Calu3 (cell line): ENCODE measurements around the gene TMTC4. TPM values are rescaled to one million over a fixed set of nuclear protein-coding genes. Genes with fewer than 3 reads are reported as not detected.

Experiments used
- BruUV-seq: library from RNA; stranded (reverse); fragments of 400-500 nt; replicated peaks from 2 replicates; lab custom pipeline; 2021; lab: Mats Ljungman, UMichigan
- CTCF ChIA-PET: fragments of 300-600 bp; sonication (Branson Sonifier 250); formaldehyde crosslinking; loops from one replicate; lab custom pipeline; 2022; ENCODE audit warnings: antibody characterized with exemption; lab: Charles Lee
- DNase-seq: peaks from one replicate; pipeline ENCODE4 v3.0.0; 2022
- H3K27ac Mint-ChIP-seq: one replicate; pipeline ENCODE4 v1.8.0; 2022; ENCODE audit warnings: mixed read lengths; ENCODE audit not compliant: unreplicated experiment
- H3K27me3 Mint-ChIP-seq: one replicate; pipeline ENCODE4 v1.8.0; 2022; ENCODE audit warnings: mixed read lengths; ENCODE audit not compliant: unreplicated experiment
- H3K36me3 Mint-ChIP-seq: one replicate; pipeline ENCODE4 v1.8.0; 2022; ENCODE audit warnings: mild to moderate bottlenecking, moderate library complexity, mixed read lengths; ENCODE audit not compliant: insufficient read depth, unreplicated experiment
- H3K4me1 Mint-ChIP-seq: one replicate; pipeline ENCODE4 v1.8.0; 2022; ENCODE audit warnings: mild to moderate bottlenecking, low read depth, mixed read lengths; ENCODE audit not compliant: unreplicated experiment
- H3K4me3 Mint-ChIP-seq: one replicate; pipeline ENCODE4 v1.8.0; 2022; ENCODE audit warnings: mild to moderate bottlenecking, low read depth, moderate library complexity, mixed read lengths; ENCODE audit not compliant: unreplicated experiment
- H3K9me3 Mint-ChIP-seq: one replicate; pipeline ENCODE4 v1.8.0; 2022; ENCODE audit warnings: low read depth, mixed read lengths; ENCODE audit not compliant: unreplicated experiment
- intact Hi-C: fragments of 100-400 bp; cut with micrococcal nuclease; formaldehyde crosslinking; loops from one replicate; pipeline ENCODE4 v1.10.0; 2022; ENCODE audit not compliant: unreplicated experiment
- total RNA-seq: library from RNA; stranded (reverse); gene quantifications from 2 replicates; pipeline ENCODE4 v1.2.3, GENCODE V29; 2022
- TF ChIP-seq, protein P1 (sequence below): fragments of 200-600 bp; IDR thresholded peaks from one replicate; pipeline ENCODE4 v1.8.0; 2022; ENCODE audit warnings: antibody characterized with exemption; ENCODE audit not compliant: unreplicated experiment

Gene TMTC4
- total RNA-seq, 1 experiment from 2014 or later: 8.2 TPM

DNA sequence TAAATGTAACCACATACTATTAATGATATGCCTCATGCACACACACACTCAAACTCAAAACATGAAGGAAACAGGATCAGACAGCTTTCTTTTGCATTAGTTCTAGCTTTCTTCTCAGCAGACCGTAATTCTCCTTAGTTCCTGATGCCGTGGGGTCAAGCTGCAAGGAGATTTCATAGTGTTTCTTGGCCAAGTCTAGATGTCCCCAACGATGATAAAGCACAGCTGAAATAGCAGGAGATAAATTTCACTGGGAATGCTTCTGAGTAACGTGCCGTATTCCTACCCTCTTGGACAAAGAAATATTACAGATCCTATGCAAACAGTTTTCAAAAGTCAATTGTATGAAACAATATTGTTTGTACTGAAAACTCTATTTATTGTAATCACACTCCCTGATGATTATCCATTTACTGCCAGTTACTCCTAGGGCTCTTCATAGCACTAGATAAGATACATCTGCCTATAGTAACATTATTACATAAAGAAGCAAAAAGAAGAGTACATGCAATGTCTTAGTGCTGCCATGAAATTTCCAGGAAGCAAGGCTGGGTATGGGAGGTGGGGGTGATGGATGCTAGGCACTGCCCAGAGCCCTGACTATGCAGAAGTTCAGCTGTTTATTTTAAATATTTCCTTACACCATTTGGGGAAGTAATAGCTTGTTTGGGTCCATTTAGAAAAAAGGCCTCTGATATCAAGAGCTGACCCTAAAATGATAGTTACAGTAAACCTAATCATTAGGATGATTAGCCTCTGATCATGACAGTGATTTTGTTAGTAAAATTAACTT is 69.5 kb downstream of the TMTC4 start:
- H3K27ac Mint-ChIP-seq: no peak overlapping the region
- TF ChIP-seq, protein P1, sequence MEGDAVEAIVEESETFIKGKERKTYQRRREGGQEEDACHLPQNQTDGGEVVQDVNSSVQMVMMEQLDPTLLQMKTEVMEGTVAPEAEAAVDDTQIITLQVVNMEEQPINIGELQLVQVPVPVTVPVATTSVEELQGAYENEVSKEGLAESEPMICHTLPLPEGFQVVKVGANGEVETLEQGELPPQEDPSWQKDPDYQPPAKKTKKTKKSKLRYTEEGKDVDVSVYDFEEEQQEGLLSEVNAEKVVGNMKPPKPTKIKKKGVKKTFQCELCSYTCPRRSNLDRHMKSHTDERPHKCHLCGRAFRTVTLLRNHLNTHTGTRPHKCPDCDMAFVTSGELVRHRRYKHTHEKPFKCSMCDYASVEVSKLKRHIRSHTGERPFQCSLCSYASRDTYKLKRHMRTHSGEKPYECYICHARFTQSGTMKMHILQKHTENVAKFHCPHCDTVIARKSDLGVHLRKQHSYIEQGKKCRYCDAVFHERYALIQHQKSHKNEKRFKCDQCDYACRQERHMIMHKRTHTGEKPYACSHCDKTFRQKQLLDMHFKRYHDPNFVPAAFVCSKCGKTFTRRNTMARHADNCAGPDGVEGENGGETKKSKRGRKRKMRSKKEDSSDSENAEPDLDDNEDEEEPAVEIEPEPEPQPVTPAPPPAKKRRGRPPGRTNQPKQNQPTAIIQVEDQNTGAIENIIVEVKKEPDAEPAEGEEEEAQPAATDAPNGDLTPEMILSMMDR: no peak
- no peak overlapping the region for H3K4me3 Mint-ChIP-seq
- CTCF ChIA-PET: no interaction called here
- H3K36me3 Mint-ChIP-seq: no peaks in the 10 kb centered on the region
- no TSS peak for BruUV-seq
- no peaks in the 10 kb centered on the region for H3K4me1 Mint-ChIP-seq
- no peak for DNase-seq
- no peaks in the 10 kb centered on the region for H3K9me3 Mint-ChIP-seq
- no peaks in the 10 kb centered on the region for H3K27me3 Mint-ChIP-seq
- intact Hi-C loops: no loop called here

- DNase-seq: no peak
- BruUV-seq: no TSS peak
- Mint-ChIP-seq H3K4me1 (no peaks in the 10 kb centered on the region), H3K4me3 (no peak overlapping the region), H3K27me3 (no peaks in the 10 kb centered on the region), H3K36me3 (no peaks in the 10 kb centered on the region), H3K27ac (no peak overlapping the region), H3K9me3 (no peaks in the 10 kb centered on the region)
- intact Hi-C loops: no loop called here
- CTCF ChIA-PET: no interaction called here
- TF ChIP-seq, protein P1: no peak
Observed at GRCh38 chr13:100602493-100603111, 72.0 kb downstream of the TMTC4 start.

DNA sequence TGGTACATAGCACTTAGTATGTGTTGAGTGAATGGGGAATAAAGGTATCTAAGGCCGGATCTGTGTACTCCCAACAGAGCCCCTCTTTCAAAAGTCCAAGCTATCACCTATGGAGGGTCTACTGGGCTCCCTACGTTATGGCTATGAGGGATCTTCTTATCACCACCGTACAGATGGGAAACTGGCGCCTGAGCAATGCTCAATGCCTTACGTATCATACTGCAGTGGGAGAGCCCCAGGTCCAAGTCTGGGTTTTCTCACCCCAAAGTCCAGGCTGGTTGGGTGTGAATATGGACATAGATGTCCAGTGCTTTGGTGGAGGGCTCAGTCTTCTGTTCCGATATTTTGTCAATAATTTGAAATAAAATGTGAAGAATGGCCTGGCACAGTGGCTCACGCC is 72.9 kb downstream of the TMTC4 start:
- Mint-ChIP-seq H3K9me3 (no peaks in the 10 kb centered on the region), H3K27ac (no peak overlapping the region), H3K36me3 (no peaks in the 10 kb centered on the region), H3K4me1 (no peaks in the 10 kb centered on the region), H3K4me3 (no peak overlapping the region), H3K27me3 (no peaks in the 10 kb centered on the region)
- CTCF ChIA-PET: no interaction called here
- intact Hi-C loops: no loop called here
- no TSS peak for BruUV-seq
- TF ChIP-seq, protein P1: no peak
- no peak for DNase-seq

- Mint-ChIP-seq H3K4me1 (no peaks in the 10 kb centered on the region), H3K36me3 (no peaks in the 10 kb centered on the region), H3K27ac (no peak overlapping the region), H3K4me3 (no peak overlapping the region), H3K27me3 (no peaks in the 10 kb centered on the region), H3K9me3 (no peaks in the 10 kb centered on the region)
- no peak for DNase-seq
- intact Hi-C loops: no loop called here
- no TSS peak for BruUV-seq
- TF ChIP-seq, protein P1: no peak
- CTCF ChIA-PET: no interaction called here
Observed at GRCh38 chr13:100600915-100601314, 73.7 kb downstream of the TMTC4 start.
